Ovary (tissue), 3 donors: ENCODE data around the gene MCM3AP.

Experiments used
- CTCF ChIP-seq, 3 donors: fragments of 450-650 bp in 2 of 3; fragments of 200-600 bp in 1 of 3; IDR thresholded peaks; one replicate each; pipeline versions ENCODE4 v1.5.1 to v1.8.0; 2016 to 2022; ENCODE audit warnings: antibody characterized with exemption in 3 of 3, mild to moderate bottlenecking in 1 of 3
- EP300 ChIP-seq: sonication (generic); formaldehyde crosslinking; IDR thresholded peaks from one replicate; pipeline ENCODE4 v1.6.1; 2017; ENCODE audit warnings: antibody characterized with exemption
- POLR2A ChIP-seq: fragments of 450-650 bp; IDR thresholded peaks from one replicate; pipeline ENCODE4 v1.6.1; 2017; ENCODE audit warnings: antibody characterized with exemption, mild to moderate bottlenecking, moderate library complexity
- donor health status: DM: no; HTN: no; CAD: no.

- no peak for TF ChIP-seq CTCF (IDR thresholded peaks at IDR 0.05)
- TF ChIP-seq POLR2A: no peak
- no peak for TF ChIP-seq EP300
Measured at GRCh38 chr21:46246345-46246744, 39.1 kb downstream of the MCM3AP start.
